ENCODE data around the gene PFKFB3.

DNA sequence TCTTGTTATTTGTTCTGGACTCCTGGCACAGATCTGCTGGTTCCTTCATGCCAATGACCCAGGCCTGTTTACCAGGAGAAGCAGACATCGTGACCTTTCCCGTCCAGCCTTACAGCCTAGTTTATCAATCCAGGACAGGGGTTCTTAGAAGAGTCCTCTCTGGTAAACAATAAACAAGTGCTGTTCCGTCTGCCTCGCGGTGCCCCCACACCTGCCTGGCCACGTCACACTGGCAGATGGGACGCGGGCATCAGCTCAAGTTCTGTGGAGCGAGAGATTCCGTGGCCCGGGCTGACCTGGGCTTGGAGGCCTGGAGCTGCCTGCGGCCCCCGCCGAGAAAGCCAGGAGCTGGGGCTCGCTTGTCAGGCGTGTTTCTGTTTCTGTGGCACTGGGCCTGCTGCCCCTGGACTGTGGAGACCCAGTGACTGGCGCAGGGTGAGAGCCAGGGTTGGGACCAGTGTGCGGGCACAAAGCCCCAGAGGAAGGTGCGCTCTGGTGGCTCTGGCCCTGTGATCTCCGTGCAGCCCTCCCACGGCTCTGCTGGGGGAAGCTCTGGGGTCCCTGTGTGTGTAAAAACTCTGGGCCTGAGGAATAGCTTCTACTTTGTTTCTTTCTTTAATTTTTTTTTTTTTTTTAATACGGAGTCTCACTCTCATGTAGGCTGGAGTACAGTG lies 28.4 kb upstream of the PFKFB3 start:
- TF ChIP-seq, protein P1, sequence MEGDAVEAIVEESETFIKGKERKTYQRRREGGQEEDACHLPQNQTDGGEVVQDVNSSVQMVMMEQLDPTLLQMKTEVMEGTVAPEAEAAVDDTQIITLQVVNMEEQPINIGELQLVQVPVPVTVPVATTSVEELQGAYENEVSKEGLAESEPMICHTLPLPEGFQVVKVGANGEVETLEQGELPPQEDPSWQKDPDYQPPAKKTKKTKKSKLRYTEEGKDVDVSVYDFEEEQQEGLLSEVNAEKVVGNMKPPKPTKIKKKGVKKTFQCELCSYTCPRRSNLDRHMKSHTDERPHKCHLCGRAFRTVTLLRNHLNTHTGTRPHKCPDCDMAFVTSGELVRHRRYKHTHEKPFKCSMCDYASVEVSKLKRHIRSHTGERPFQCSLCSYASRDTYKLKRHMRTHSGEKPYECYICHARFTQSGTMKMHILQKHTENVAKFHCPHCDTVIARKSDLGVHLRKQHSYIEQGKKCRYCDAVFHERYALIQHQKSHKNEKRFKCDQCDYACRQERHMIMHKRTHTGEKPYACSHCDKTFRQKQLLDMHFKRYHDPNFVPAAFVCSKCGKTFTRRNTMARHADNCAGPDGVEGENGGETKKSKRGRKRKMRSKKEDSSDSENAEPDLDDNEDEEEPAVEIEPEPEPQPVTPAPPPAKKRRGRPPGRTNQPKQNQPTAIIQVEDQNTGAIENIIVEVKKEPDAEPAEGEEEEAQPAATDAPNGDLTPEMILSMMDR (IDR thresholded peaks at IDR 0.05), result no peak
- TF ChIP-seq POLR2AphosphoS5 (IDR thresholded peaks at IDR 0.05) (no peak), EP300 (IDR thresholded peaks at IDR 0.05) (no peak), POLR2A (IDR thresholded peaks at IDR 0.05) (no peak)

Measured in sigmoid colon (tissue), 4 donors.